Progenitor cell of endocrine pancreas (in vitro differentiated cells): ENCODE data around the gene TMED5. TPM values are rescaled to one million over a fixed set of nuclear protein-coding genes. Genes with fewer than 3 reads are reported as not detected.

Experiments used
- DNase-seq: peaks from one replicate; pipeline ENCODE4 v3.0.0; 2021; ENCODE audit warnings: low spot score; ENCODE audit not compliant: unreplicated experiment
- H3K27ac Mint-ChIP-seq: 2 replicates; pipeline ENCODE4 v1.8.0; 2021; ENCODE audit warnings: mild to moderate bottlenecking, moderate library complexity, mixed read lengths
- H3K27me3 Mint-ChIP-seq: 2 replicates; pipeline ENCODE4 v1.8.0; 2021; ENCODE audit warnings: mixed read lengths
- H3K36me3 Mint-ChIP-seq: 2 replicates; pipeline ENCODE4 v1.8.0; 2022; ENCODE audit warnings: mixed read lengths; ENCODE audit not compliant: insufficient read depth
- H3K4me1 Mint-ChIP-seq: 2 replicates; pipeline ENCODE4 v1.8.0; 2021; ENCODE audit warnings: low read depth, mixed read lengths
- H3K4me3 Mint-ChIP-seq: 2 replicates; pipeline ENCODE4 v1.8.0; 2021; ENCODE audit warnings: low read depth, mild to moderate bottlenecking, moderate library complexity, mixed read lengths
- H3K9me3 Mint-ChIP-seq: 2 replicates; pipeline ENCODE4 v1.8.0; 2021; ENCODE audit warnings: low read depth, mixed read lengths
- CTCF ChIP-seq: fragments of 200-600 bp; sonication (generic); IDR thresholded peaks from one replicate; pipeline ENCODE4 v1.5.0; 2021; ENCODE audit warnings: antibody characterized with exemption, mild to moderate bottlenecking; ENCODE audit not compliant: unreplicated experiment
- total RNA-seq: library from RNA; stranded (reverse); gene quantifications from 2 replicates; pipeline ENCODE4 v1.2.1, GENCODE V29; 2021

The TMED5 gene
- total RNA-seq, 1 donor from 2014 or later = 35.4 TPM

GRCh38 chr1:93102142-93102541 lies 78.1 kb downstream of the TMED5 start:
- TF ChIP-seq CTCF = no peak
- no peaks in the 10 kb centered on the region for H3K27me3 Mint-ChIP-seq
- H3K36me3 Mint-ChIP-seq = peaks cover 25% of the 10 kb centered on the region
- no peak overlapping the region for H3K4me3 Mint-ChIP-seq
- no peak for DNase-seq
- peaks cover 16% of the 10 kb centered on the region for H3K4me1 Mint-ChIP-seq
- H3K9me3 Mint-ChIP-seq = peaks cover 8% of the 10 kb centered on the region
- H3K27ac Mint-ChIP-seq = peak overlapping the region; percentile 27

Other genes with a start within 250 kb of the TMED5 start
- gene DIPK1A, start 219.0 kb downstream of the TMED5 start, total RNA-seq = 6.9 and 7.5 TPM in 2 replicates
- 89.4 and 94.2 TPM in 2 replicates for gene MTF2, start 101.1 kb downstream of the TMED5 start, total RNA-seq
- gene CCDC18, start 311 bp upstream of the TMED5 start, total RNA-seq = 9.0 and 12.4 TPM in 2 replicates
- gene DR1, start 165.5 kb upstream of the TMED5 start, total RNA-seq = 35.9 and 36.8 TPM in 2 replicates